Psoas muscle (tissue), 8 donors: ENCODE data around the gene MPND. TPM values are rescaled to one million over a fixed set of nuclear protein-coding genes. Genes with fewer than 3 reads are reported as not detected.

ENCODE experiments used
- ATAC-seq, 4 donors: fragments of 200-7000 bp; cut with Tn5 transposase; one replicate each; pipeline ENCODE4 v1.9.1; 2020; ENCODE audit warnings: moderate library complexity in 3 of 4, mild to moderate bottlenecking in 2 of 4
- DNase-seq, 2 donors: peaks; one replicate each; pipeline ENCODE4 v3.0.0-alpha.2; 2020
- H3K27ac ChIP-seq: fragments of 200-600 bp; one replicate; pipeline ENCODE4 v1.8.0; 2022
- H3K27me3 ChIP-seq, 3 donors: fragments of 200-600 bp in 1 of 3; one replicate each; pipeline versions ENCODE4 v1.6.1 to v1.8.0; 2013 to 2022; ENCODE audit warnings: low read length in 2 of 3, mild to moderate bottlenecking in 2 of 3, moderate library complexity in 1 of 3; ENCODE audit not compliant: insufficient read depth in 3 of 3
- H3K36me3 ChIP-seq, 2 donors: fragments of 200-600 bp in 1 of 2; one replicate each; pipeline versions ENCODE4 v1.6.1 to v1.8.0; 2013 to 2022; ENCODE audit warnings: low read depth in 1 of 2, mild to moderate bottlenecking in 1 of 2, moderate library complexity in 1 of 2; ENCODE audit not compliant: insufficient read depth in 1 of 2
- H3K4me1 ChIP-seq: fragments of 200-600 bp; one replicate; pipeline ENCODE4 v1.8.0; 2022
- H3K4me3 ChIP-seq: fragments of 200-600 bp; one replicate; pipeline ENCODE4 v1.8.0; 2022; ENCODE audit warnings: mild to moderate bottlenecking
- H3K9me3 ChIP-seq: fragments of 200-600 bp; one replicate; pipeline ENCODE4 v1.8.0; 2022
- WGBS, 3 donors: extraction: QIAGEN DNeasy Blood & Tissue Kit; methylation state at CpG; one replicate each; pipeline versions ENCODE4 v1.1.6 to v1.1.7; 2013; 5-methylcytosine and 5-hydroxymethylcytosine counted together
- intact Hi-C, 2 donors: fragments of 100-400 bp; cut with DNase I; formaldehyde crosslinking; loops; one replicate each; pipeline versions ENCODE4 v1.11.0 to v1.14.2; 2022
- polyA plus RNA-seq, 3 donors: library from polyadenylated mRNA; stranded (reverse); fragments of 200-250 nt; gene quantifications; one replicate each; pipeline ENCODE4 v1.2.3, GENCODE V29; 2013
- total RNA-seq, 4 donors: library from RNA; stranded (reverse); fragmentation: NEBNext Ultra II Directional in 2 of 4; extraction: Animal tissue kit (Norgen Biotek cat#: 25700) in 2 of 4; gene quantifications; one replicate each; pipeline versions ENCODE4 v1.2.1 to v1.2.4, GENCODE V29; 2021 to 2023
- TF ChIP-seq, protein P1 (sequence below): fragments of 200-600 bp; IDR thresholded peaks from one replicate; pipeline ENCODE4 v1.8.0; 2022; ENCODE audit warnings: antibody characterized with exemption
- donor health status: healthy with polysubstance abuse.
- donor health status: DM: no; HTN: no; CAD: no; lungs with moderate emphysema.
- donor health status: Bipolar disorder and iron deficiency.
- donor health status: healthy.
- donor health status: DM: yes; HTN: yes; CAD: no.
- donor health status: DM: no; HTN: no; CAD: no.
- donor health status: DM: no; HTN: no; CAD: no.
- donor health status: DM: yes; HTN: yes; CAD: no.

The MPND gene
- total and polyA plus RNA-seq, 7 donors: 7.4 to 16.4 (median 10.3) TPM

DNA sequence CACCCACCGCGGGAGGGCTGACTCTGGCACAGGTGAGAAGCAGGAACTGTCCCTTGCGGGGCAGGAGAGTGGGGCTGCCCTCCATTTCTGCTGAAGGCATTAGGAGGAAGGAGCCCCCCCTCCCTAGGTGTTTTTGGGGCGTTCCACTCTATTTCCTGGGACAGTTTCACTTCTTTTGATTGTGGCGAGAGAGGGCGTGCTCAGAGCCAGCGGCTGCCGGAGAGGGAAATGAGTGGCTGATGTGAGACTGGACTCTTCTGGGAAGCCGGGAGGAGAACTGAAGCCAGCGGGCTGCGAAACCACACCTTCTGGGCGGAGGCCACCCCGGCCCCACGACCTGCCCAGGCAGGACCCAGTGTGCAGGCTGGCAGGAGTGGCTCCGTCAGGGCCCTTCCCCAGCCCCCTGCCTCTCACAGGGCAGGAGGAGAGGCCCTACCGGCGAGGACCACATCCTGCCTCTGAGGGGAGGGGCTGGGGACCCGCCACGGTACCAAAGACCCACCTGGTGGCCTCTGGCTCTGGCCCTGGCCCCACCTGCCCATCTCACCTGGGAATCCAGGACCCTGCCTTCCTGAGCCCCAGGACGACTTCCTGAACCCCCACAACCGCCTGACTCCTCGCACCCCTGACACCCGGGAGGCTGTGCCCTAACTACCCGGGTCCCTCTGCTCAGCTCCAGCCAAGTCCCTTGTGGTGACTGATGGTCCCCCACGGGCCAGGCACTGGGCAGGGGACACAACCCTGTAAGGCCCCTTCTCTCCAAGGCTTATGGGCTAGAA is 25.9 kb downstream of the MPND start:
- intact Hi-C loops: no loop called here
- H3K9me3 ChIP-seq: no peaks in the 10 kb centered on the region
- DNase-seq: peak; percentile 52 to 73
- TF ChIP-seq, protein P1, sequence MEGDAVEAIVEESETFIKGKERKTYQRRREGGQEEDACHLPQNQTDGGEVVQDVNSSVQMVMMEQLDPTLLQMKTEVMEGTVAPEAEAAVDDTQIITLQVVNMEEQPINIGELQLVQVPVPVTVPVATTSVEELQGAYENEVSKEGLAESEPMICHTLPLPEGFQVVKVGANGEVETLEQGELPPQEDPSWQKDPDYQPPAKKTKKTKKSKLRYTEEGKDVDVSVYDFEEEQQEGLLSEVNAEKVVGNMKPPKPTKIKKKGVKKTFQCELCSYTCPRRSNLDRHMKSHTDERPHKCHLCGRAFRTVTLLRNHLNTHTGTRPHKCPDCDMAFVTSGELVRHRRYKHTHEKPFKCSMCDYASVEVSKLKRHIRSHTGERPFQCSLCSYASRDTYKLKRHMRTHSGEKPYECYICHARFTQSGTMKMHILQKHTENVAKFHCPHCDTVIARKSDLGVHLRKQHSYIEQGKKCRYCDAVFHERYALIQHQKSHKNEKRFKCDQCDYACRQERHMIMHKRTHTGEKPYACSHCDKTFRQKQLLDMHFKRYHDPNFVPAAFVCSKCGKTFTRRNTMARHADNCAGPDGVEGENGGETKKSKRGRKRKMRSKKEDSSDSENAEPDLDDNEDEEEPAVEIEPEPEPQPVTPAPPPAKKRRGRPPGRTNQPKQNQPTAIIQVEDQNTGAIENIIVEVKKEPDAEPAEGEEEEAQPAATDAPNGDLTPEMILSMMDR: no peak
- 51 to 67% (median 66%) methylated on average over 21 to 25 of the region's 25 CpGs for WGBS, 3 donors
- peaks cover 69% of the 10 kb centered on the region for H3K4me1 ChIP-seq
- no peaks in the 10 kb centered on the region for H3K27me3 ChIP-seq
- peaks cover 0 to 20% of the 10 kb centered on the region in 2 donors for H3K36me3 ChIP-seq
- no peak for ATAC-seq
- peak overlapping the region; percentile 85 for H3K27ac ChIP-seq
- peak overlapping the region; percentile 43 for H3K4me3 ChIP-seq

DNA sequence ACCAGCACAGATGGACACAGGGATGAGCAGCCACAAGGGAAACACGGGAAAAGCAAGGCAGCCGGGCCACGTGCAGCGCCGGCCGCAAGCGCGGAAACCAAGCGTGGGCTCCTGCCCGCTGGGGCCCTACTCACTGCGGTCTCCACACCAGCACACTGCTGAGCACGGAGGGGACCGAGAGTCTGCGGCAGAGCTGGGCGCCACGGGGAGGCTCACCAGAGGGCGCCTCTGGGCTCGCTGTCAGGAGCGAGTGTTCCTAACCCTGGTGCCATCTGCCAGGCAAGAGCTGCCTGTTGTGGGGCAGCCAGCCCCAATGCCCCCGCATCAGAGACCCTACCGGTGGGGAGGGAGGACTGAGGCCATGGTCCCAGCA is 26.5 kb downstream of the MPND start:
- Histone ChIP-seq H3K36me3 (peaks cover 0 to 18% of the 10 kb centered on the region in 2 donors), H3K9me3 (no peaks in the 10 kb centered on the region), H3K4me3 (peak overlapping the region; percentile 43), H3K27me3 (no peaks in the 10 kb centered on the region), H3K27ac (peak overlapping the region; percentile 85), H3K4me1 (peaks cover 75% of the 10 kb centered on the region)
- 11 to 28% (median 16%) methylated on average over 21 of the region's 21 CpGs for WGBS, 3 donors
- DNase-seq (peak; percentile 42 to 78), ATAC-seq (peak in 3 of 4 donors; percentile 39 to 59 (median 53))
- intact Hi-C loops: loop anchor here in 1 of 2 donors (2.0 kb wide), 1 partner anchor 31 kb away; the partner anchor contains the start of gene SH3GL1
- TF ChIP-seq, protein P1: peak; percentile 58

DNA sequence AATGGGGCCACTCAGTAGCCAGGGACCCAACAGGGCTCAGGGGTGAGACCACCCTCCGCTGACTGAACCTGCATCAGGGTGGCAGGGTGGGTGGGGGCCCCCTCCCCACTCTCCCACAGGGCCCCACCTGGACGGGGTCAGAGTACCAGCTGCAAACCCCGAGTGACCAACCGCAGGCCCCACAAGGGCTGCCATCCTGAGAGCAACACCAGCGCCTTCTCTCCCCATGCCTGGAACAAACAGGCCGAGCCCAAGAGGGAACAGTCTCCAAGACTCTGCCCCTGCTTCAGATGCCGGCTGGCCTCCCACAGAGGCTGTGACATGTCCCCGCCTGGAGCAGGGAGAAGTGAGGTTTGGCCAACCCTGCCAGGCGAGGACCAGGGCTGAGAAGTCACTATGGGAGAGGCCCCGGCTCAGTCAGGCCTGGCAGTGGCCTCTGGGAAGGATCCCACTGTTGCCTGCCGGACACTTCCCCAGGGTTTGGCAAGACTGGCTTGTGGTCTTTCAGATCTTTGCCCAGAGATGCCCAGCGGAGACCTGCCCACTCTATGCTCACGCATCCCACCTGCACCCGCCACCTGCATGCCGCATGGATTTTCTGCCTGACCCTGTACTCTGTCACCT is 27.2 kb downstream of the MPND start:
- Histone ChIP-seq H3K27me3 (no peaks in the 10 kb centered on the region), H3K4me3 (peak overlapping the region; percentile 26), H3K9me3 (no peaks in the 10 kb centered on the region), H3K4me1 (peaks cover 82% of the 10 kb centered on the region), H3K27ac (peak overlapping the region; percentile 85), H3K36me3 (peaks cover 0 to 11% of the 10 kb centered on the region in 2 donors)
- TF ChIP-seq, protein P1: no peak
- ATAC-seq: no peak
- WGBS, 3 donors: 58 to 68% (median 59%) methylated on average over 13 to 15 of the region's 15 CpGs
- DNase-seq: no peak
- intact Hi-C loops: loop anchor here in 1 of 2 donors (2.0 kb wide), 1 partner anchor 30 kb away; the partner anchor contains the start of gene SH3GL1

DNA sequence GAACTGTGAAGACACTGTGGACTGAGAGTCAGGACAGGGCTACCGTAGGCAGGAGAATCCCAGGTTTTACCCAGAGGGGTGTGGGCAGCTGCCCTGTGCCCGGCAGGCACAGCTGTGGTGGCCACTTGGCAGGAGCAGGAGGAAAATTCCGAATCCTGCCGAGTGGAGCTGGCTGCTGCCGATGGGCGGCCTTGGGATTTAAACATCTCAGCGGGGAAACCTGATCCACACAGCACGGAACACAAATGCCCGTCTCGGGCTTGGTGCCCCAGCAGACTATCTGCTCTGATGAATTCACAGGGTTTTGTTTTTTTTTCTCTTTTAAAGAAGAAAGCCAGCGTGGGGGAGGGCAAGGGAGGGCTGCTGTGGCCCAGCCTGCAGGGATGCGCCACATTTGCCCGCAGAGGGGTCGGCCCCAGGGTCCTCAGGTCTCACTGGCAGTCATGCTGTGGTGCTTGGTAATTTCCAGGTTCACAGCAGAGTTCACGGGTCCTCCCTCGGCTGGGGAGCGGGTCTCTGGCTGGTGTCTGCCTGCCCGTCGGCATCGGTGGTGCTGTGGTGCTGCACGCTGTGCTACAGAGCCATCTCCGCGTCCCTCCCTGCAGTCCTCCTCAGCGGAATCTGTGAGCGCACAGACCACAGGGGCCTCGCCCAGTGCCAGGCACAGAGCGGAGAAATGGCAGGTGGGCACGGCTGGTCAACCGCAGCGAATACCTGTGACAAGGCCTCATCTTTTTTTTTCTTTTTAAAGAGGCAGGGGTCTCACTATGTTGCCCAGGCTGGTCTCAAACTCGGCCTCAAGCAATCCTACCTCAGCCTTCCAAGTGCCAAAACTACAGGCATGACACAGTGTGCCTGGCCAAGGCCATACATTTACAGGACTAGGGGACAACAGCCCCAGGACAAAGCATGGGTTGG is 28.1 kb downstream of the MPND start:
- H3K36me3 ChIP-seq: peaks cover 0 to 1% of the 10 kb centered on the region in 2 donors
- peak overlapping the region; percentile 26 for H3K4me3 ChIP-seq
- H3K27ac ChIP-seq: peak overlapping the region; percentile 85
- no peaks in the 10 kb centered on the region for H3K9me3 ChIP-seq
- intact Hi-C loops: loop anchor here in 1 of 2 donors (2.0 kb wide), 1 partner anchor 29 kb away; the partner anchor contains the start of gene SH3GL1
- WGBS, 3 donors: 42 to 47% (median 44%) methylated on average over 31 of the region's 31 CpGs
- DNase-seq (peak; percentile 63 to 83), ATAC-seq (peak; percentile 28 to 65 (median 46))
- peaks cover 92% of the 10 kb centered on the region for H3K4me1 ChIP-seq
- no peaks in the 10 kb centered on the region for H3K27me3 ChIP-seq
- TF ChIP-seq, protein P1: no peak
